Measurements from ENCODE around the gene SLC3A2.

DNA sequence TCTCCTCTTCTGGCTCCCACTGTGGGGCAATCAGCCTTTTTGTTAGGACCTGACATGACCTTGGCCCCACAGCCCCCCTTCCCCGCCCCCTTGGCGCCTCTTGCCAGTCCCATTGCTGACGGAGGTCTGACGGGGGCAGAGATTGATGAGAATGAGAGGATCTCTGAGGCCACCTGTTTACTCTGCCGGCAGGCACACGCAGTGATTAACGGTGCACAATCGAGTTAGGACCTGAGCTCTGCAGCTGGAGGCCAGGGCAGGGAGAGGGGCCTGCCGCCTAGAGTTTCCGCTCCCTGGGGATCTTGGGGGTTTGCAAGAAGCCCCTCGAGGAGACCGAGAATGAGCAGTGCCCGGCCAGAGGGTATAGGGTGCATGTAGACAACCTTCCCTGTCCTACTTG is 47.3 kb downstream of the SLC3A2 start:
- TF ChIP-seq POLR2A (IDR thresholded peaks at IDR 0.05): no peak
- TF ChIP-seq CTCF (IDR thresholded peaks at IDR 0.05): no peak
- TF ChIP-seq EP300 (IDR thresholded peaks at IDR 0.05): no peak
- TF ChIP-seq POLR2AphosphoS5 (IDR thresholded peaks at IDR 0.05): no peak

Data from upper lobe of left lung (tissue), 4 donors.